ENCODE results near the gene OTOA. TPM values are rescaled to one million over a fixed set of nuclear protein-coding genes. Genes with fewer than 3 reads are reported as not detected.

The OTOA gene
- total RNA-seq, 4 donors from 2014 or later = 0.11 to 0.33 TPM; not detected in 2

Small RNAs within 50 kb of the gene (small RNA-seq; reads per million reads assigned to genes)
- gene RNU6-1005P (0 reads per million in 3 donors), gene RNU6-196P (0 reads per million in 3 donors)

Other genes starting within 250 kb of the OTOA start
- 100 to 1,000 TPM in 2 of 4 donors, 10 to 100 TPM in 2; 70.2 to 122 (median 106) TPM for gene METTL9, start 64.4 kb upstream of the OTOA start, total RNA-seq
- gene IGSF6, start 11.4 kb upstream of the OTOA start, total RNA-seq = 1 to 10 TPM in 2 of 4 donors, under 1 TPM in 2; 0.69 to 4.5 (median 1.3) TPM
- gene NPIPB4, start 193.8 kb downstream of the OTOA start, total RNA-seq = 10 to 100 TPM; 15.4 to 60.2 (median 21.5) TPM